LHCN-M2 (cell line): Measurements from ENCODE around the gene ANKRD65. TPM values are rescaled to one million over a fixed set of nuclear protein-coding genes. Genes with fewer than 3 reads are reported as not detected.

Experiments
- DNase-seq: peaks from one replicate; pipeline ENCODE4 v3.0.0-alpha.2; 2012; ENCODE audit warnings: low read depth
- total RNA-seq: library from RNA; depleted of rRNA; stranded (reverse); fragments of >200 nt; gene quantifications from 2 replicates; pipeline ENCODE4 v1.2.3, GENCODE V29; 2014

Gene ANKRD65
- total RNA-seq, 1 experiment from 2014 or later: not detected

DNA sequence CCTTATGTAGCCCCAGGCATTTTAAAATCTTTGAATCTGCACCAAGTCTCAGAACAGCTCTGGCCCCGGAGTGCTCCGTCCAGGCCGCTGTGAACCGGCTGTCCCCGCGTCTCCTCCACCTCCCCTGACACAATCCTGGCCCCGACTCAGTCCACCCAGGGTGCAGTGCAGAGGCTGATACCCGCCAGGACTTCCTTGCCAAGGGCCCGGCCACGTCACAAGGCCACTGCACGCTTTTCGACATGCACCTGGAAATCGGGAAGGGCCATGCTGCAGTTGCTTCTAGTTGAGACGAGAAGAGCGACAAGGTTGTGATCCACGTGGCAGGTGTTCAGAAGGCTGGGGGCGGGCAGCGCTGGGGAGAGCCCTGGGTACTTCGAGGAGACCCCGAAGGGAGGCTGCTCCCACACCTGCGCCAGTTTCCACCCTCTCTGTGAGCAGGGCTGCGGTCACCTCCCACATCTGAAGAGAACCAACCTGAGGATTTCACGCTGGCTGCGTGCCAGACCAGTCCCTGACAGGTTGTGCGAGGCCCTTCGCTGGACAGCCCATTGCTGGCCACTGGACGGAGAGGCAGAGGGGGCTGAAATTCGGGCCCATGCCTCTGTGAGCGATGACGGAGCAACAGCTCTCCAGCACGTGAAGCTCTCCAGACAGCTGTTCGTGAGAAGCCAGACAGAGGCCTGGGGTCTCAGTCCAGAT is 21.1 kb upstream of the ANKRD65 start:
- no peak for DNase-seq

DNA sequence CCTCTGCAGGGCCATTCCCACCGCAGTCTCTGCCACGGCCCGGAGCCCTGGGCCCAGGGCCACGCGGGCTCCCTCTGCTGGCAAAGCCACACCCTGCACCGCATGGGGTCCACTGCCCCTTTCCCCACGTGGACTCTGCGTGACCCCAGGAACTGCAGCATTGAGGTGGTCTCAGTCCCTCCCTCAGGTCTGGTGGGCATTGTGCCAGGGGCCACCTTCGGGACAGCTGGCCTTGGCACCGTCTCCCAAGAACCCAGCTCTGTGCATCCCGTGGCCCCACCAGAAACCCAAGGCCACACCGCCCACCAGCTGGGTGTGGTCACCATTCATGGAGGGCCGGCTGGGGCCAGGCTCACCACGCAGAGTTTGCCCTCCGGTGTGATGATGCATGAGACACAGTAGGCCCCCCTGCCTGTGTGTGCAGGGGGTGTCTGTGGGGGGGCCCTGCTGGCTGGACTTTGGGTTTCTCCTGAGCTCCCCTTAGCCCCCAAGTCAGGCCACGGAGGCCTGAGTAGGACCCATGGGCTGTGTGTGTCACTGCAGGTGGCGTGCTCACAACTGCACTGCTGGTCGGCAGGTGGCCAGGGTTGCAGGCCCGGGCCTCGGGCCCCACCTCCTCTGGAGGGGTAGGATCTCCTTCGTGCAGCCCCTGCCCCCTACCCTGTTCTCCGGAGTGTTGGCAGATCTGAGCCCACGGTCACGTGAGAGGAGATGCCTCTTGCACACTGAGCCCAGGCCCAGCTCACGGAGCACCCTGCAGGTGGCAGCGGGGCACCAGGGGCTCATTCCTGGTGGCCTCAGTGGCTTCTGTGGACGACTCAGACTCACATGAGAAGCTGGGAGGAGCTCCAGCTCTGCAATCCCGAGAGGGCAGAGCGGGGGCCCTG is 20.2 kb upstream of the ANKRD65 start:
- DNase-seq: peak; percentile 26

DNA sequence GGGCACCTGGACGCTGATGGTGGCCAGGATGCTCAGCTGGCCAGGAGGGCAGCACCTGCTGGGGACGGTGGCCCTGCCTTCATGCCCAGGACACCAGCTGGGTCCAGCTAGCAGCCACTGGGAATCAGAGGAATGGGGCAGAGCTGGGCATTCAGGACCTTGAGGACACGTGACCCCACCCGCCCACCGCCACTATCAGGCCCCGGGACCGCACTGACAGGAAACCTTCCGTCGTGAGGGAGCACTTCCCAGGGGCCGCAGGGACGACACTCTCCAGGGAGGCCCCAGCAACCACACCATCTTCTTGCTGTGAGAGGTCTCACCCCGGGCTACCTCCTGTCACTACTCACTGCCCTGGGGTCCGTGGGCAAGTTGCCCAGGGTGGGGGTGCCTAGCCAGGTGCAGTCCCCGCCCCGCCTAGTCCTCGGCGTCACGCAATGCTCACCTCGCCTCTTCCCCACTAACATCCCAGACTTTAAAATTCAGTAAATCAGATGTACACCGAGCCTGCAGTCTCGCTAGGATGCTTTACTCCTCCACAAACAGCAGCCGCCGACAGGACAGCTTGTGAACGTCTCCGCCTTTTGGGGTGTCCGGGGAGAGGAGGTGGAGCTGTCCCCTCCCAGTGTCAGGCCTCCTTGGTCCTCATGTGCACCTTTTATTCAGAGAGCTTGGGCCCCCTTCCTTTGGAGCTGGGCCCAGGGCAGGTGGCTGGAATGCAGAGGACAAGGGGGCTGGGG is 19.4 kb upstream of the ANKRD65 start:
- DNase-seq: no peak

DNA sequence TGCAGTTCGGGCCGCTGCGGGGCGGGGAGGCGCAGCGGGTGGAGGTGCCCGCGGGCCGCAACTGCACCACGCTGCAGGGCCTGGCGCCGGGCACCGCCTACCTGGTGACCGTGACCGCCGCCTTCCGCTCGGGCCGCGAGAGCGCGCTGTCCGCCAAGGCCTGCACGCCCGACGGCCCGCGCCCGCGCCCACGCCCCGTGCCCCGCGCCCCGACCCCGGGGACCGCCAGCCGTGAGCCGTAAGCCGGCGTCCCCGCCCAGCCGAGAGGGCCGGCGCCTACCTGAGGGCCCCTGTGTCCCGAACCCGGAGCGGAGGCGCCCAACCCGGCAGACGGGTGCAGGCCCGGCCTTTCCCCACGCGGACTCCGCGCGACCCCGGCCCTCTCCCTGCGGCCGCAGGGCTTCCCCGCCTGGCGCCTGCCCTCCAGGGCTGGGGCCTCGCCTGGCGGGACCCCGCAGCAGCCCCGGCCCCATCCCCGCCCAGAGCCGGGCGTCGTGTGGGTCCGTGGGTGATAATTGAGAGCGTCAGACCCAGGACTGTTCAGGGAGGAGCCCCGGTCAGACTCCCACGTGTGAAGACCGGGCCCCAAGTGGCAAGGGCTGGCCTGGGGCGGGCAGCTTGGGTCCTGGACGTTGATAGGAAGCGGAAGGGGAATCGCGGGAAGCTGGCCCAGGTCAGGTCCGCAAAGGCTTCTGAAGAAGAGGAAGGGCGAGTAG is 18.6 kb upstream of the ANKRD65 start:
- no peak for DNase-seq

DNA sequence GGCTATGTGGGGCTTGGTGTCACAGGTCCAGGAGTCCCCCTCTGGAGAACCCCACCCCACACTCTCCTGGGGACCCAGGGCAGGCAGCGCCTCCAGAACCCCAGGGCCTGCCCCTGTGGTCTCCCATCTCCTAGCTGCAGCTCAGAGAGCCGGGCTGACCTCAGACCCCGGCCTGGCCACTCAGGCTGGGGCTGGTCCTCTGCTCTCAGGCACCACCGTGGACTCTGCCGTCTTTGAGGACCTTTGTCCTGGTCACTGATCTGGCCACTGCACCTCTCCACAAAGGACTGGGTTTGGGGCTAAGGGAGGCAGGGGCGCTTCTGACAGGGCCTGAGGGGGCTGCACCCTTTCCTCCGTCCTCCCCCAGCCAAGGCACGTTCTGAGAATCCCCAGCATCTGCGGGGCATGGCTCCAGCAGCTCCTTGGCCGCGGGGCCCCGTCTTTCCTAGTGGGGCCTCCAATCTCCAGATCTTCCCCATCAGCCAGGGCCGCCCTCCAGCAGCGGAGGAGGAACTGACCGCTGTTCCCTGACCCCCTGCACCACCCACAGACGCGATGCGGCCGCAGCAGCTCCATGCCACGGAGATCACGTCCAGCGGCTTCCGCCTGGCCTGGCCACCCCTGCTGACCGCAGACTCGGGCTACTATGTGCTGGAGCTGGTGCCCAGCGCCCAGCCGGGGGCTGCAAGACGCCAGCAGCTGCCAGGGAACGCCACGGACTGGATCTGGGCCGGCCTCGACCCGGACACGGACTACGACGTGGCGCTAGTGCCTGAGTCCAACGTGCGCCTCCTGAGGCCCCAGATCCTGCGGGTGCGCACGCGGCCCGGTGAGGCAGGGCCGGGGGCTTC is 17.7 kb upstream of the ANKRD65 start:
- DNase-seq: no peak

DNA sequence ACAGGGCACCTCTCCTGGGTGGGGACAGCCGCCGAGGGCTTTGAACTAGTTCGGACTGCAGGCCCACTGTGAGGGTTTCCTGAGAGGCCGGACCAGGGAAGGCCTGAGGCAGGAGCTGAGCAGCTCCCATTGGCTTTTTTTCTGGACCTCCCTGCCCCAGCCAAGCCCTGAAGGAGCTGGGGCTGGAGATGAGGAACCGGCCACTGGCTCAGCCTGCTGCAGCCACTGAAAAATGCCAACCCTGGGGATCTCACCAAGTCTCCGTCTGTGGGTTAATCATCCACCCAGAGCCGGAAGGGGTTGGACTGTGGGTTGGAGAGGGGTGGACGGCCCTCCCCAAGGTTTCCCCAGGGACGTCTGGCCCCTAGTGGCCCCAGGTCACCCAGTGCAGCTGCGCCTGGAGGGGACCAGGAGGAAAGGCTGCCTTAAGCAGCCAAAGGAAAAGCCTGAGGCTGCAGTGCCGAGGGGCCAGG is 16.9 kb upstream of the ANKRD65 start:
- DNase-seq: no peak

DNA sequence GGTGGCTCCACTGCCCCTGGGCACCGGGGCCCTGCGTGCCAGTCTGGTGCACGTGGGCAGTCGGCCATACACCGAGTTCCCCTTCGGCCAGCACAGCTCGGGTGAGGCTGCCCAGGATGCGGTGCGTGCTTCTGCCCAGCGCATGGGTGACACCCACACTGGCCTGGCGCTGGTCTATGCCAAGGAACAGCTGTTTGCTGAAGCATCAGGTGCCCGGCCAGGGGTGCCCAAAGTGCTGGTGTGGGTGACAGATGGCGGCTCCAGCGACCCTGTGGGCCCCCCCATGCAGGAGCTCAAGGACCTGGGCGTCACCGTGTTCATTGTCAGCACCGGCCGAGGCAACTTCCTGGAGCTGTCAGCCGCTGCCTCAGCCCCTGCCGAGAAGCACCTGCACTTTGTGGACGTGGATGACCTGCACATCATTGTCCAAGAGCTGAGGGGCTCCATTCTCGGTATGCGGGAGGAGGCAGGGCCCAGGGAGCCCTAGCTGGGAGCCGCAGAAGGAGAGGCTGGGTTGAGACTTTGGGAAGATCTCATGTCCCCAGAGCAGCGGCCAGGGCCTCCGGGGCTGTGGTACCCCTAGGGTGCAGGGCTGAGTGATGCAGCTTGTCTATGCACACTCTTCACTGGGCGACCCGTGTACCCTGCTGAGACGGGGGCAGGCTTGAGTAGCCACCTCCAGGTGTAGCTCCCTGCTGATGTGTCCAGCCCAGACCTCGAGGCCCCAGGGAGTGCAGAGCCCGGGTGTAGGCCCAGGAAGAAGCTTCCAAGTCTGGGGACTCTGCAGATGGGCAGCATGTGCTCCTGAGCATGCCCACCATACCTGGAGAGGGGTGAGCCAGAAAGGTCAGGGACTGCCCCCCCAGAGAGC is 16.2 kb upstream of the ANKRD65 start:
- no peak for DNase-seq

DNA sequence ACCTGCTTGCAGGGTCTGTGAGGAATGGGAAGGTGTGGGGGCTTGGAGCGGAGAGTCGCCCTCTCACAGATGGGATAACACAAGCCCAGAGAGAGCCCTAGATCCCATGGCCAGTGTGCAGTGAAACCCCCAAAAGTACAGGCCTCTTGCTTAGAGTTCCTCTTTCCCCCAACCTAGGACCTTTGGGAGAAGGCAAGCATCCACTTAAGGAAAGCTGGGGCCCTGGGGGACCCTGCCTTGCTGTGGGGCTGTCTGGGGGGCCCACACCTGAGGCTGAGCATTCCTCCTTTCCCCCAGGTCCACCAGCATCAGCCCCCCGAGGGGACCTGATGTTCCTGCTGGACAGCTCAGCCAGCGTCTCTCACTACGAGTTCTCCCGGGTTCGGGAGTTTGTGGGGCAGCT is 15.6 kb upstream of the ANKRD65 start:
- DNase-seq: no peak

DNA sequence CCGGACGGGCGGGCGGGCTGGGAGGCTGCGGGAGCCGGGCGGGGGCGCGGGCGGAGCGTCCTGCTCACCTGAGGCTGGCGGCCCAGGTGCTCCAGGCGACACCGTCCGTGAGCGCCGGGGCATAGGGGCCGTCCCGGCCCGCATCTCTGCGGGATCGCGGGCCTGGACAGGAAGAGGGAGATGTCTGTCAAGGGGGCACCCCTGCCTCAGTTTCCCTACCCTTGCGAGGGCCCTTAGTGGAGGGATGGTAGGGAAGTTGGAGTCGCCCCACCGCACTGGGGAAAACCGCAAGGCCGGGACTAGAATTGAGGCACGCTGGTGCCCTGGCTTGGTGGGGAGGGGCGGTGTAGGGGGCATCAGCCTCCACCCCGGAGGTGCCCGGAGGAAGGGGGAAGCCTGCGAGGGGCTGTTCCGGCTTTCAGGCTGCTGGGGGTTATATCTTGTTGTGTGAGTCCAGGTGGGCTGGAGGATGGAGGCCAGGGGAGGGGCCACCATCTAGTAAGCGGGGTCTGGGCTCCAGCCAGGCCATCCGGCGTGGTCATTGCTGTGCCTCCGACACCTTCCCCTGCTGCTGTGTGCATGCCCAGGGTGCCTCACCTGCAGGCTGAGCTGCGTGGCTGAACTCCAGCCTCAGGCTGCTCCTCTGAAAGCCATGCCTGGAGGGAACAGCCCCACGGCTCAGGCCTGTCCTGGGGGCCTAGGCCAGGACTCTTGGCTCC is 15.0 kb upstream of the ANKRD65 start:
- DNase-seq: no peak

DNA sequence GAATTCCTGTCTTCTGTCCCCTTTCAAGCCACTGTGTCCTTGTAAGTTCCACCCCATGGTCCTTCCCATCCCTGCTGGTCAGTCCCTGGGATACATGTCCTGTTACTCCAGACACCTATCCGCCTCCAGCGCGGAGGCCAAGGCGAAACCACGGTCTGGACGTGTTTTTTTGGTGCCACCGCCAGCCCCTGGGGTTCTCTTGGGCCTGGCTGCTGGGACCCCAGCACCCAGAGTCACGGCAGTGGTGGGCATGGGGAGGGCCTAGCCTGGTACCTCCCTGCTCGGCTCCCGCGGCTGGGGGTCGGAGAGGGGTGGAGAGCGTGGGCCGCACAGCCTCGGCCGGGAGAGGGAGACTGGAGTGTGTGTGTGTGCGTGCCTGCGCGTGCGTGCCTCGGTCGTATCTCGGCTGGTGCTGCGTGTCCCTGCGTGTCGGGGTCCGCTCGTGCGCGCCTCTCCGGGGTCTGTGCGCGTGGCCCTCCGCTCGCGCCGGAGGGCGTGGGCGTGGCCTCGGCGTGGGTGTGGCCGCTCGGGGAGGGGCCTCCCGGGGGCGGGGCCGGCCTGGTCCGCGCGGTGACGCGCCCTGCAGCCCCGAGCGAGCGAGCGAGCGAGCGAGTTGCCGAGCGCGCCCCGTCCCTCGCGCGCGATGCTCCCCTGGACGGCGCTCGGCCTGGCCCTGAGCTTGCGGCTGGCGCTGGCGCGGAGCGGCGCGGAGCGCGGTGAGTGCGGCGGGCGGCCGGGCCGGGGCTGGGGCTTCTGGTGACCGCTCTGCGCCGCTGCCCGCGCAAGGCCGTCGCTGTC is 14.2 kb upstream of the ANKRD65 start, which contains the start of gene VWA1:
Gene VWA1, plus strand, starts transcription at position 585 of the 798 bp plus-strand sequence. Its CDS starts 59 bp downstream, at position 644.
- no peak for DNase-seq

DNA sequence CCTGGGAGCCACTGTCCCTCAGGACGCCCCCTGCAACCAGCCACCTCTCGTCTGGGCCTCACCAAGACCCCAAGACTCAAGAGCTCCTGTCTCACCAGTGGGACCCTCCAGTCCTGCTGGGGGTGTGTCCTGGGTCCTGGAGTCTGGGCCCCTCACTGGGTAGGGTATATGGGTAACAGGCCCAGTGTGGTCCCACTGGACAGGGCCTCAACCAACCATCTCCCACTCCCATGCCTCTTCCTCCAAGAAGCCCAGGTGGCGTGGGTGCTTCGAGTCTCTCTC is 13.7 kb upstream of the ANKRD65 start:
- DNase-seq: no peak

DNA sequence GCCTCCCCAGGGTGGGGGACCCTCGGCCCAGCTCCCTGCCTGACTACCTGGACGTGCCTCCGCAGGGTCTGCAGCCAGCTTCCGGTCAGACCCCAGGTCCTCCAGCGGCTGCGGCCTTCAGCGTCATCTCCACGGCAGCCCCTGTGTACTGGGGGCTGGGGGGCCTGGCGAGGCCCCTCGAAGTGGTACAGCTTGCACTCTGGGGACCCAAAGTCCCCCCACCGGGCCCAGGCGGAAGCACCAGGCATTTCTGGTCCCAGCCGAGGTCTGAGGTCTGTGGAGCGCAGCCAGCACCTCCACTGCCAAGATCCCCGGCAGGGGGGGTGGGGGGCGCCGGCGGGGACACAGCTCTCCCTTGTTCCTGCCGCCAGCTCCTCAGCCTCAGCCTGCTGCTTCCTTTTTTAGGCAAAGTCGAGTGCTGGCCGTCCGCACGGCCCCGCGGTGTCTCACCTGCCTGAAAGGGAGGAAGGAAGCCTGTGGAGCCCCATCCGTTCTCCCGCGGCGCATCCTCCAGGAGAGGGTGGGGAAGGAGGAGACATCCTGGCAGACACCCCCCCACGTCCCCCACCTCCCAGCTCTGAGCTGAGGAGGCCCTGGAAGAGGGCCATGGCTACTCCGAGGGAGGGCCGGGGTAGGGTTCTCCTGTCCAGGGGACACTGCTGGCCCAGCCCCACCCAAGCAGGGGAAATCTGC is 13.2 kb upstream of the ANKRD65 start:
- DNase-seq: no peak

DNA sequence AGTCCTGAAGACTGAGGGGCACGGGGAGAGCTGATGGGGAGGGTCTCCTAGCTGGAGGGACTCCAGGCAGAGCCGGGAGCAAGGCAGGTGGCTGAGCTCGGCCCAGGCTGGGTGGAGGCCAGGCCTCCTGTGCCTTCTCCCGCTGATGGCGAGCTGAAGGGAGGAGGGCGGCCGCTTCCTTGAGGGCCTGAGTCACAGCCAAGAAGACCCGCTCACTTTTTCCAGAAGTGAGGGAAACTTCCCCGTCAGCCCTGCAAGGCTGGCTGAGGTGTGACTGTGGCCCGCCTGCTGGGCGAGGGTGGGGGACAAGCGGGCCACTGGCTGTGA is 12.7 kb upstream of the ANKRD65 start:
- DNase-seq: no peak

DNA sequence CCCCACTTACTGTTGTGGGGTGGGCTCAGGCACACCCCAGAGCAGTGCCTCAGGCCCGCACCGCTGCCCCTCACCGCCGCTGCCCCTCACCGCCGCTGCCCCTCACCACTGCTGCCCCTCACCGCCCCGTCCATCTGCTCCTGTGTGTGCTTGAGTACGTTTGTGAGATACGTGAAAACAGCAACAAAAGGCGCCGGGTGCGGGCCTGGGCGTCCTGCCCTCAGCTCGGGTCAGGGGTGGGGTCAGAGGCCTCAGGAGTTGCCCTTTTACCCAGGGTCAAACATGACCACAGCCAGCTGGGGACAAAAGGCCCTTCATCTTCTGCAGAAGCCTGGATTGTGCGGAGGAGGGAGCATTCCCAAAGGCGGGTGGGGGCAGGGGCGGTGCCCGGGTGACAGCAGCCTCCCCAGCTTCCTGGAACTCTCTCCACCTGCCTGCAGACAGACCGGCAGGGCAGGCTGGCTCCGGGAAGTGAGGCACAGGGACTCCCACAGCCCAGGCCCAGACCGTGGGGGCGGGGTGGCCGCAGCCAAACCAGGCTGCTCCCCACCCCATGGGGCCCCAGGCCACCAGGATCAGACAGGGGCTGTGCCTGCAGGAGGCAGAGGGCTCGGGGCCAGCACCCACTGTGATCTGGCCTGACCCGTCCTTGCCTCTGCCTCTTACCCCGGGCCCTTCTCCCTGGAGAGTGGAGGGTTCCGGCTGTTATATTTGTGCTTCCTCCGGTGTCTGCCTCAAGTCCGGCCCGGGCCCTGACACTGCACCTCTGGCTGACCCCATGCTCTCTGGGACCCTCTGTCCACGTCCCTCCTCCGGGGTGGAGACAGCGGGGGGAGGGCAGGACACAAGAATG is 12.1 kb upstream of the ANKRD65 start:
- DNase-seq: no peak

DNA sequence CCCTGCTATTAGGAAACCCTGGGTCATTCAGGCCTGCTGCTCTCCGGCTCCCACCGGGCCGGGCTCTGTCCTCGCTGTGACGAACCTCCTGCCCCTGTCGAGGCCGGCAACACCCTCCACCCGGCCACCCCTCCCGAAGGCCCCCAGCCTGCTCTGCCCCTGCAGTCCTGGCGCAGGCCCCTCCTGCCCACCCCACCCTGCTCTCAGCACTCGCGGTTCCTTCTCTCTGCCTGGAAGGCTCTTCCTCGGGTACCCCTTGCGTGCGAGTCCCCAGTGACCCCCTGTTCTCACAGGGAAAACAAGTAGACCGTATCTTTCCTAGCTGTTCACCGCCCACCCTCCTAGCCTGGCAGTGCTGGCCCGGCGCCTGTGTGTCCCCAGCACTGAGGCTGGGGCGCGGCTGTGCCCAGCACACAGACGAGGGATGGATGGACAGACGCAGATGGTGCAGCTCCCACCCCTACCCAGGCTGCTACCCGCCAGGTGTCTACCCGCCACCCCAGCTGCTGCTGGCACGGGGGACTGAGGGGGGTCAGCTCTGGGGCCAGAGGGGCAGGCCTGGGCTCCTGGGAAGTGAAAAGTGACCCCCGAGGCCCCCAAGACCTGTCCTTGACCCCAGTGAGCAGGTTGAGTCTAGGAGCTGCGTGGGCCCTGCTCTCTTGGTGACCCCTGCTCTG is 11.3 kb upstream of the ANKRD65 start:
- no peak for DNase-seq

DNA sequence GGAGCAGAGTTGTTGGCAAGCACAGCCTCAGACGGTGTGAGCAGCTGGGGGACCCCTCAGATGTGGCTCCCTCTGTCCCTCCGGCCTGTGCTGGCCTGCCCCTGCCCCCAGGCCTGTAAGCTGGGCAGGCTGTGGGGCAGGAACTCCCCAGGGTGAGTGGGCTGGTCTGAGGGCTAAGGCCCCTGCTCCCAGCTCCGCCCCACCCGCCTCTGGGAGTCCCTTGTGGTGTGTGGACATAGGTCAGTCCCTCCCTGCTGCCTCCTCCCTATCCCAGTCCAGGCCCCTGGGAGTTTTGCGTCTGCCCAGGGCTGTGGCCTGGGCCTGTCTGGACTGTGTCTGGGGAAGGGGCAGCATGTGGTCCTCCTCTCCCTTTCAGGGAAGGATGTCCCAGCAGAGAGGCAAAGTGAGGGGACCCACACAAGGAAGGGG is 10.8 kb upstream of the ANKRD65 start:
- no peak for DNase-seq
